HepG2 (cell line): ENCODE results near the gene CCR9. TPM values are rescaled to one million over a fixed set of nuclear protein-coding genes. Genes with fewer than 3 reads are reported as not detected.
"Not testable (repeated sequence)": the region's sequence is repeated elsewhere in the genome, so short reads cannot be mapped to it uniquely, and the experiment has no call there.

Experiments
- ATAC-seq: fragments of 200-7000 bp; cut with Tn5 transposase; 3 replicates; pipeline ENCODE4 v1.9.1; 2020; ENCODE audit warnings: mild to moderate bottlenecking, moderate library complexity
- BruUV-seq: library from RNA; stranded (reverse); fragments of 400-500 nt; replicated peaks from 2 replicates; lab custom pipeline; 2021; lab: Mats Ljungman, UMichigan
- CTCF ChIA-PET: fragments of 300-600 bp; formaldehyde crosslinking; extraction: SDS; loops from one replicate; lab custom pipeline; 2021; ENCODE audit warnings: low total read pairs, inconsistent platforms, low intra/inter-chr PET ratio; lab: Yijun Ruan, JAX
- POLR2A ChIA-PET: fragments of 350-600 bp; sonication (Branson Sonifier 250); formaldehyde crosslinking; loops from one replicate; lab custom pipeline; 2020; ENCODE audit warnings: antibody characterized with exemption, inconsistent platforms; lab: Yijun Ruan, JAX
- DNase-seq: peaks from one replicate; pipeline ENCODE4 v3.0.0-alpha.2; 2015; ENCODE audit warnings: low spot score
- FAIRE-seq: peaks from 3 replicates; lab custom pipeline; 2011; peaks lifted over from hg19 to GRCh38; lab: Jason Lieb, UNC
- H2AFZ ChIP-seq: one replicate; pipeline ENCODE4 v1.6.1; 2011; ENCODE audit warnings: low read length, inconsistent platforms
- H3K27ac ChIP-seq: fragments of 300-600 bp; 3 replicates; pipeline ENCODE4 v1.8.0; 2011; ENCODE audit warnings: mixed run types, mild to moderate bottlenecking, mixed read lengths, low read length, inconsistent platforms; ENCODE audit not compliant: insufficient read depth; ENCODE audit errors: extremely low read length
- H3K27me3 ChIP-seq, 2 experiments: fragments of 200-600 bp in 1 of 2; 2 replicates in 1 of 2; 3 replicates in 1 of 2; pipeline versions ENCODE4 v1.6.0 to v1.8.0; 2011; ENCODE audit warnings: low read length in 2 of 2, mild to moderate bottlenecking in 2 of 2, moderate library complexity in 2 of 2, inconsistent platforms in 1 of 2; ENCODE audit not compliant: insufficient read depth in 2 of 2, control insufficient read depth in 1 of 2
- H3K36me3 ChIP-seq, 2 experiments: fragments of 200-600 bp in 1 of 2; replicated peaks in 1 of 2; 2 replicates in 1 of 2; 3 replicates in 1 of 2; pipeline versions ENCODE4 v1.5.1 to v1.8.0; 2011; ENCODE audit warnings: low read length in 2 of 2, inconsistent platforms in 1 of 2; ENCODE audit not compliant: insufficient read depth in 2 of 2, control insufficient read depth in 1 of 2
- H3K4me1 ChIP-seq: 2 replicates; pipeline ENCODE4 v1.5.1; 2012; ENCODE audit warnings: low read length, inconsistent platforms; ENCODE audit not compliant: insufficient read depth
- H3K4me2 ChIP-seq: 2 replicates; pipeline ENCODE4 v1.6.0; 2011; ENCODE audit warnings: low read depth, low read length, inconsistent platforms
- H3K4me3 ChIP-seq, 3 experiments: fragments of 200-600 bp in 1 of 3; sonication (generic), shearing (Covaris generic) in 1 of 3; replicated peaks in 1 of 3; 2 replicates each; pipeline ENCODE4 v1.5.1; 2011 to 2016; ENCODE audit warnings: low read length in 3 of 3, inconsistent platforms in 2 of 3, low read depth in 2 of 3, mild to moderate bottlenecking in 2 of 3, control low read depth in 1 of 3, mixed read lengths in 1 of 3; ENCODE audit not compliant: insufficient read depth in 1 of 3
- H3K79me2 ChIP-seq: one replicate; pipeline ENCODE4 v1.6.1; 2011; ENCODE audit warnings: low read length, inconsistent platforms; ENCODE audit not compliant: insufficient read depth
- H3K9ac ChIP-seq: 2 replicates; pipeline ENCODE4 v1.6.0; 2011; ENCODE audit warnings: mild to moderate bottlenecking, low read depth, low read length, inconsistent platforms; ENCODE audit not compliant: insufficient read depth
- H3K9me3 ChIP-seq: 2 replicates; pipeline ENCODE4 v1.5.1; 2012; ENCODE audit warnings: mild to moderate bottlenecking, low read length
- H4K20me1 ChIP-seq: 2 replicates; pipeline ENCODE4 v1.6.0; 2011; ENCODE audit warnings: inconsistent platforms, mild to moderate bottlenecking, low read length, moderate library complexity; ENCODE audit not compliant: insufficient read depth
- ATAD3A ChIP-seq: sonication (generic); formaldehyde crosslinking; IDR thresholded peaks from 2 replicates; pipeline ENCODE4 v1.4.0; 2020; ENCODE audit warnings: missing genetic modification reagents
- FIP1L1 ChIP-seq: fragments of 200-400 bp; formaldehyde crosslinking; IDR thresholded peaks from 2 replicates; pipeline ENCODE4 v1.6.1; 2018; ENCODE audit warnings: low read depth, mild to moderate bottlenecking, low read length, moderate library complexity, borderline replicate concordance; ENCODE audit not compliant: insufficient read depth
- RFX1 ChIP-seq: fragments of 450-650 bp; IDR thresholded peaks from 2 replicates; pipeline ENCODE4 v1.6.1; 2017
- TP53 ChIP-seq: sonication (generic); formaldehyde crosslinking; conservative IDR thresholded peaks from 2 replicates; pipeline ENCODE4 v1.4.0; 2020; ENCODE audit warnings: missing genetic modification reagents
- ZFAT ChIP-seq: sonication (generic); formaldehyde crosslinking; conservative IDR thresholded peaks from 2 replicates; pipeline ENCODE4 v1.8.1; 2023; ENCODE audit warnings: missing genetic modification reagents, inconsistent platforms
- ZNF569 ChIP-seq: sonication (generic); formaldehyde crosslinking; IDR thresholded peaks from 2 replicates; pipeline ENCODE4 v1.5.0; 2020; ENCODE audit warnings: mild to moderate bottlenecking, missing genetic modification reagents, moderate library complexity, borderline replicate concordance
- ZNF850 ChIP-seq: sonication (generic); formaldehyde crosslinking; conservative IDR thresholded peaks from 2 replicates; pipeline ENCODE4 v1.9.0; 2021; ENCODE audit warnings: mild to moderate bottlenecking, missing genetic modification reagents
- WGBS: methylation state at CpG from one replicate; pipeline ENCODE4 v1.1.6; 2017; ENCODE audit warnings: low lambda C conversion rate; 5-methylcytosine and 5-hydroxymethylcytosine counted together
- in situ Hi-C: cut with HindIII; loops from 2 replicates; pipeline ENCODE4 v1.10.0; 2017; ENCODE audit warnings: low pct_unique_long_range_greater_than_20kb; ENCODE audit not compliant: extremely low pct_ligation_motif_present
- intact Hi-C: fragments of 100-400 bp; cut with micrococcal nuclease; formaldehyde crosslinking; loops from one replicate; pipeline ENCODE4 v1.10.0; 2022; ENCODE audit not compliant: unreplicated experiment
- polyA plus RNA-seq, 8 experiments: library from polyadenylated mRNA; depleted of rRNA in 3 of 8; stranded (reverse) in 7 of 8; unstranded in 1 of 8; fragments of >200 nt; fragmentation: Illumina TruSeq in 4 of 8; extraction: Trizol in 4 of 8; gene quantifications; 2 replicates each; pipeline versions ENCODE4 v1.2.1 to v1.2.3, GENCODE V29; 2011 to 2016; ENCODE audit warnings: low read depth in 4 of 8, missing spikeins in 1 of 8, mixed read lengths in 1 of 8; ENCODE audit not compliant: insufficient read depth in 1 of 8
- total RNA-seq, 5 experiments: library from RNA; depleted of rRNA; stranded (reverse); fragments of >200 nt; fragmentation: Illumina TruSeq; extraction: Trizol; gene quantifications; 2 replicates each; pipeline ENCODE4 v1.2.3, GENCODE V29; 2016; ENCODE audit warnings: low read depth in 1 of 5
- TF ChIP-seq, protein P1 (sequence below): sonication (generic); formaldehyde crosslinking; IDR thresholded peaks from 2 replicates; pipeline ENCODE4 v1.4.0; 2020; ENCODE audit warnings: missing genetic modification reagents
- TF ChIP-seq, protein P2 (sequence below): sonication (generic); formaldehyde crosslinking; IDR thresholded peaks from 2 replicates; pipeline ENCODE4 v1.8.1; 2023; ENCODE audit warnings: mild to moderate bottlenecking, missing genetic modification reagents, borderline replicate concordance
- TF ChIP-seq, protein P3 (sequence below): sonication (generic); formaldehyde crosslinking; IDR thresholded peaks from 2 replicates; pipeline ENCODE4 v1.4.0; 2020; ENCODE audit warnings: missing genetic modification reagents, mild to moderate bottlenecking, borderline replicate concordance

The CCR9 gene
- total and polyA plus RNA-seq, 2 of the 13 experiments (the other 11 are each of a cell fraction or from before 2014, with no cell fraction given): not detected

DNA sequence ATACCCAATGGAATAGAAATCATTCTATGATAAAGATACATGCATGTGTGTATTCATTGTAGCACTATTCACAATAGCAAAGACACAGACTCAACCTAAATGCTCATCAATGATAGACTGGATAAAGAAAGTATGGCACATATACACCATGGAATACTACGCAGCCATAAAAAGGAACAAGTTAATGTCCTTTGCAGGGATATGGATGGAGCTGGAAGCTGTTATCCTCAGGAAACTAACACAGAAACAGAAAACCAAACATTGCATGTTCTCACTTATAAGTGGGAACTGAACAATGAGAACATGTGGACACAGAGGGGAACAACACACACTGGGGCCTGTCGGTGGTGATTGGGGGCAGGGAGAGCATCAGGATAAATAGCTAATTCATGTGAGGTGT, 29.3 kb upstream of the CCR9 start:
- POLR2A ChIA-PET, H2AFZ ChIP-seq, CTCF ChIA-PET, H3K9me3 ChIP-seq, H3K4me1 ChIP-seq, in situ Hi-C loops, H3K36me3 ChIP-seq, DNase-seq, H3K27me3 ChIP-seq, H3K27ac ChIP-seq, FAIRE-seq, BruUV-seq, H3K79me2 ChIP-seq, H4K20me1 ChIP-seq, H3K4me3 ChIP-seq, H3K4me2 ChIP-seq, ATAC-seq, intact Hi-C loops, H3K9ac ChIP-seq: not testable (repeated sequence)
- WGBS: 64% methylated on average over 2 of the region's 2 CpGs

DNA sequence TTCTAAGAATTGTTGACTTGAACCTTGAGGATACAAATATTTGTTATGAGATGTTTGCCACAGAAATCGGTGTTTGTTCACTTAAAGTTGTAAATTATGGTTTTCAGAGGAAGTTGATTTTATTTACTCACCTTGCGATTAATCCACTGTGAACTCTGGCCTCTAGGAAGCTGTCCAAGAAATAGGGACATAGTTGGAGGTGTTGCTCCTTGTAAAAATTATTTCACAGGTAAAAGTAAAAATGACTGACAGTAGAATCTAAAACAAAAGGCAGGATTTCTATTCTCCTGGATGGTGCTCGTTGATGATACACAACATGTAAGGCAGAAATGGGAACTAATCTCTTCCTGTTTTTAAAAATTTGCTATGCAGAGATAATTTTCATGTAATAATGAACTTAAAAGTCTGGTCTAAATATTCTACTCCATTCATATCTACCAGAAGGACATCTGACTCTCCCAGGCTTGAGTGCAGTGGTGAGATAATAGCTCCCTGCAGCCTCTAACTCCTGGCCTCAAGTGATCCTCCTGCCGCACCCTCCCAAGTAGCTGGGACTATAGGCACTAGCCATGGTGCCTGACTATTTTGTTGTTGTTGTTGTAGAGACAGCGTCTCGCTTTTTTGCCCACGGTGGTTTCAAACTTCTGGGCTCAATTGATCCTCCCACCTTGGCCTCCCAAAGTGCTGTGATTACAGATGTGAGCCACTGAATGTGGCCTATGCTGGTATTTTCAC, 27.4 kb upstream of the CCR9 start:
- intact Hi-C loops: no loop called here
- no peak overlapping the region for H2AFZ ChIP-seq
- FAIRE-seq (no peak), DNase-seq (no peak), ATAC-seq (no peak)
- no peak overlapping the region for H3K27ac ChIP-seq
- H3K36me3 ChIP-seq: no peaks in the 10 kb centered on the region
- no TSS peak for BruUV-seq
- in situ Hi-C loops: no loop called here
- H4K20me1 ChIP-seq: no peaks in the 10 kb centered on the region
- H3K9me3 ChIP-seq: no peaks in the 10 kb centered on the region
- no peaks in the 10 kb centered on the region; a peak in 2 of 5 replicates for H3K27me3 ChIP-seq
- no peaks in the 10 kb centered on the region for H3K4me1 ChIP-seq
- no peaks in the 10 kb centered on the region for H3K79me2 ChIP-seq
- no peak overlapping the region for H3K4me2 ChIP-seq
- no peak overlapping the region for H3K4me3 ChIP-seq
- ChIA-PET CTCF (no interaction called here), POLR2A (no interaction called here)
- no peak overlapping the region for H3K9ac ChIP-seq
- 39% methylated on average over 7 of the region's 7 CpGs for WGBS
- TF ChIP-seq, protein P1, sequence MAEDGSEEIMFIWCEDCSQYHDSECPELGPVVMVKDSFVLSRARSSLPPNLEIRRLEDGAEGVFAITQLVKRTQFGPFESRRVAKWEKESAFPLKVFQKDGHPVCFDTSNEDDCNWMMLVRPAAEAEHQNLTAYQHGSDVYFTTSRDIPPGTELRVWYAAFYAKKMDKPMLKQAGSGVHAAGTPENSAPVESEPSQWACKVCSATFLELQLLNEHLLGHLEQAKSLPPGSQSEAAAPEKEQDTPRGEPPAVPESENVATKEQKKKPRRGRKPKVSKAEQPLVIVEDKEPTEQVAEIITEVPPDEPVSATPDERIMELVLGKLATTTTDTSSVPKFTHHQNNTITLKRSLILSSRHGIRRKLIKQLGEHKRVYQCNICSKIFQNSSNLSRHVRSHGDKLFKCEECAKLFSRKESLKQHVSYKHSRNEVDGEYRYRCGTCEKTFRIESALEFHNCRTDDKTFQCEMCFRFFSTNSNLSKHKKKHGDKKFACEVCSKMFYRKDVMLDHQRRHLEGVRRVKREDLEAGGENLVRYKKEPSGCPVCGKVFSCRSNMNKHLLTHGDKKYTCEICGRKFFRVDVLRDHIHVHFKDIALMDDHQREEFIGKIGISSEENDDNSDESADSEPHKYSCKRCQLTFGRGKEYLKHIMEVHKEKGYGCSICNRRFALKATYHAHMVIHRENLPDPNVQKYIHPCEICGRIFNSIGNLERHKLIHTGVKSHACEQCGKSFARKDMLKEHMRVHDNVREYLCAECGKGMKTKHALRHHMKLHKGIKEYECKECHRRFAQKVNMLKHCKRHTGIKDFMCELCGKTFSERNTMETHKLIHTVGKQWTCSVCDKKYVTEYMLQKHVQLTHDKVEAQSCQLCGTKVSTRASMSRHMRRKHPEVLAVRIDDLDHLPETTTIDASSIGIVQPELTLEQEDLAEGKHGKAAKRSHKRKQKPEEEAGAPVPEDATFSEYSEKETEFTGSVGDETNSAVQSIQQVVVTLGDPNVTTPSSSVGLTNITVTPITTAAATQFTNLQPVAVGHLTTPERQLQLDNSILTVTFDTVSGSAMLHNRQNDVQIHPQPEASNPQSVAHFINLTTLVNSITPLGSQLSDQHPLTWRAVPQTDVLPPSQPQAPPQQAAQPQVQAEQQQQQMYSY (CRISPR knock-in tag): no peak
- no peak for TF ChIP-seq ZNF850
- no peak for TF ChIP-seq ZNF569 (CRISPR knock-in tag)
- TF ChIP-seq FIP1L1: no peak
- TF ChIP-seq TP53 (CRISPR knock-in tag): no peak
- no peak for TF ChIP-seq RFX1
- no peak for TF ChIP-seq ATAD3A
- TF ChIP-seq, protein P2, sequence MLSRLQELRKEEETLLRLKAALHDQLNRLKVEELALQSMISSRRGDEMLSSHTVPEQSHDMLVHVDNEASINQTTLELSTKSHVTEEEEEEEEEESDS (CRISPR knock-in tag): no peak
- TF ChIP-seq, protein P3, sequence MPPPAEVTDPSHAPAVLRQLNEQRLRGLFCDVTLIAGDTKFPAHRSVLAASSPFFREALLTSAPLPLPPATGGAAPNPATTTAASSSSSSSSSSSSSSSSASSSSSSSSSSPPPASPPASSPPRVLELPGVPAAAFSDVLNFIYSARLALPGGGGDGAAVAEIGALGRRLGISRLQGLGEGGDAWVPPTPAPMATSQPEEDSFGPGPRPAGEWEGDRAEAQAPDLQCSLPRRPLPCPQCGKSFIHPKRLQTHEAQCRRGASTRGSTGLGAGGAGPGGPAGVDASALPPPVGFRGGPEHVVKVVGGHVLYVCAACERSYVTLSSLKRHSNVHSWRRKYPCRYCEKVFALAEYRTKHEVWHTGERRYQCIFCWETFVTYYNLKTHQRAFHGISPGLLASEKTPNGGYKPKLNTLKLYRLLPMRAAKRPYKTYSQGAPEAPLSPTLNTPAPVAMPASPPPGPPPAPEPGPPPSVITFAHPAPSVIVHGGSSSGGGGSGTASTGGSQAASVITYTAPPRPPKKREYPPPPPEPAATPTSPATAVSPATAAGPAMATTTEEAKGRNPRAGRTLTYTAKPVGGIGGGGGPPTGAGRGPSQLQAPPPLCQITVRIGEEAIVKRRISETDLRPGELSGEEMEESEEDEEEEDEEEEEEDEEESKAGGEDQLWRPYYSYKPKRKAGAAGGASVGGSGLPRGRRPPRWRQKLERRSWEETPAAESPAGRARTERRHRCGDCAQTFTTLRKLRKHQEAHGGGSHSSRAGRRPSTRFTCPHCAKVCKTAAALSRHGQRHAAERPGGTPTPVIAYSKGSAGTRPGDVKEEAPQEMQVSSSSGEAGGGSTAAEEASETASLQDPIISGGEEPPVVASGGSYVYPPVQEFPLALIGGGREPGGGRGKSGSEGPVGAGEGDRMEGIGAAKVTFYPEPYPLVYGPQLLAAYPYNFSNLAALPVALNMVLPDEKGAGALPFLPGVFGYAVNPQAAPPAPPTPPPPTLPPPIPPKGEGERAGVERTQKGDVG (CRISPR knock-in tag): no peak
- TF ChIP-seq ZFAT (CRISPR knock-in tag): no peak
